Endometrium (tissue), 2 donors: Measurements from ENCODE around the gene C5orf15.

ENCODE experiments used
- FAIRE-seq: peaks from 2 replicates; lab custom pipeline; 2012; peaks lifted over from hg19 to GRCh38; lab: Jason Lieb, UNC
- donor health status: control.
- donor health status: control.

Gene C5orf15

GRCh38 chr5:133921979-133922378 lies 46.4 kb downstream of the C5orf15 start:
- FAIRE-seq = no peak

GRCh38 chr5:133921069-133921468 lies 47.4 kb downstream of the C5orf15 start:
- FAIRE-seq = no peak

- no peak for FAIRE-seq
Observed at GRCh38 chr5:133919148-133920136, 49.0 kb downstream of the C5orf15 start.

GRCh38 chr5:133918731-133919130 lies 49.7 kb downstream of the C5orf15 start:
- FAIRE-seq = no peak

GRCh38 chr5:133918316-133918715 lies 50.1 kb downstream of the C5orf15 start:
- no peak for FAIRE-seq

GRCh38 chr5:133917785-133918184 lies 50.6 kb downstream of the C5orf15 start:
- no peak for FAIRE-seq

- no peak for FAIRE-seq
Observed at GRCh38 chr5:133916914-133917313, 51.5 kb downstream of the C5orf15 start.

- FAIRE-seq = no peak
Observed at GRCh38 chr5:133916479-133916878, 51.9 kb downstream of the C5orf15 start.

- no peak for FAIRE-seq
Observed at GRCh38 chr5:133914434-133914833, 54.0 kb downstream of the C5orf15 start.

- no peak for FAIRE-seq
Observed at GRCh38 chr5:133913413-133914155, 54.8 kb downstream of the C5orf15 start.

- no peak for FAIRE-seq
Observed at GRCh38 chr5:133912951-133913350, 55.5 kb downstream of the C5orf15 start.

GRCh38 chr5:133910571-133910970 lies 57.9 kb downstream of the C5orf15 start:
- no peak for FAIRE-seq

GRCh38 chr5:133909603-133910002 lies 58.8 kb downstream of the C5orf15 start:
- FAIRE-seq = no peak

- no peak for FAIRE-seq
Observed at GRCh38 chr5:133907075-133907474, 61.4 kb downstream of the C5orf15 start.

- FAIRE-seq = no peak
Observed at GRCh38 chr5:133906303-133906702, 62.1 kb downstream of the C5orf15 start.
